SU-DHL-6 (cell line): Measurements from ENCODE around the gene LHX2.
A peak's percentile ranks its signal among the peaks of the same experiment; 100 is the strongest.

ENCODE experiments used
- H2AFZ ChIP-seq: fragments of 200-600 bp; sonication (generic); 2 replicates; pipeline ENCODE4 v1.6.1; 2014; ENCODE audit warnings: low read depth, mild to moderate bottlenecking, moderate library complexity, mixed read lengths, antibody characterized with exemption, low read length; ENCODE audit not compliant: severe bottlenecking
- H3F3A ChIP-seq: fragments of 200-600 bp; shearing (Covaris generic); 2 replicates; pipeline ENCODE4 v1.6.0; 2016; ENCODE audit warnings: antibody characterized with exemption, mild to moderate bottlenecking; ENCODE audit not compliant: insufficient read depth
- H3K27ac ChIP-seq: fragments of 200-600 bp; sonication (generic); 2 replicates; pipeline ENCODE4 v1.5.1; 2016; ENCODE audit warnings: low read depth, mild to moderate bottlenecking, low read length, moderate library complexity, mixed read lengths
- H3K27me3 ChIP-seq: fragments of 200-600 bp; sonication (generic), shearing (Covaris generic); 2 replicates; pipeline ENCODE4 v1.6.0; 2014; ENCODE audit warnings: mild to moderate bottlenecking, low read length
- H3K36me3 ChIP-seq: fragments of 200-600 bp; sonication (generic); 2 replicates; pipeline ENCODE4 v1.6.1; 2014; ENCODE audit warnings: mild to moderate bottlenecking, low read length, mixed read lengths
- H3K4me2 ChIP-seq: fragments of 300-600, 200-600 bp; shearing (Covaris generic), sonication (generic); 2 replicates; pipeline ENCODE4 v1.6.0; 2014; ENCODE audit warnings: low read length, low read depth, mild to moderate bottlenecking; ENCODE audit not compliant: poor library complexity, severe bottlenecking
- H3K4me3 ChIP-seq: fragments of 200-600 bp; sonication (generic); 2 replicates; pipeline ENCODE4 v1.5.1; 2014; ENCODE audit warnings: antibody characterized with exemption, low read length, mild to moderate bottlenecking, mixed read lengths; ENCODE audit not compliant: insufficient read depth, poor library complexity, severe bottlenecking
- H3K79me2 ChIP-seq: fragments of 200-600 bp; sonication (generic); 2 replicates; pipeline ENCODE4 v1.6.1; 2014; ENCODE audit warnings: mild to moderate bottlenecking, low read length, moderate library complexity; ENCODE audit not compliant: insufficient read depth
- H3K9ac ChIP-seq: fragments of 200-600 bp; sonication (generic); 2 replicates; pipeline ENCODE4 v1.7.0; 2014; ENCODE audit warnings: mild to moderate bottlenecking, low read length
- H3K9me2 ChIP-seq: fragments of 200-600 bp; sonication (generic); replicated peaks from 2 replicates; pipeline ENCODE4 v1.6.1; 2014; ENCODE audit warnings: low read length; ENCODE audit not compliant: insufficient read depth
- H3K9me3 ChIP-seq: fragments of 200-600 bp; sonication (generic); 2 replicates; pipeline ENCODE4 v1.6.1; 2014; ENCODE audit warnings: low read length, mixed read lengths; ENCODE audit not compliant: insufficient read depth
- H4K20me1 ChIP-seq: fragments of 200-600 bp; sonication (generic); 2 replicates; pipeline ENCODE4 v1.6.1; 2014; ENCODE audit warnings: low read depth, mild to moderate bottlenecking, antibody characterized with exemption, low read length, moderate library complexity, mixed read lengths
- EZH2phosphoT487 ChIP-seq: fragments of 200-600 bp; sonication (generic), shearing (Covaris generic); conservative IDR thresholded peaks from 2 replicates; pipeline ENCODE4 v1.6.1; 2018; ENCODE audit warnings: mild to moderate bottlenecking, antibody characterized with exemption, low read length, moderate library complexity, mixed read lengths
- TF ChIP-seq, protein P1 (sequence below): fragments of 200-600 bp; sonication (generic); IDR thresholded peaks from one replicate; pipeline ENCODE4 v1.5.1; 2017; ENCODE audit warnings: antibody characterized with exemption, mild to moderate bottlenecking, low read length, moderate library complexity; ENCODE audit not compliant: insufficient read depth, poor library complexity, severe bottlenecking

LHX2 gene

DNA sequence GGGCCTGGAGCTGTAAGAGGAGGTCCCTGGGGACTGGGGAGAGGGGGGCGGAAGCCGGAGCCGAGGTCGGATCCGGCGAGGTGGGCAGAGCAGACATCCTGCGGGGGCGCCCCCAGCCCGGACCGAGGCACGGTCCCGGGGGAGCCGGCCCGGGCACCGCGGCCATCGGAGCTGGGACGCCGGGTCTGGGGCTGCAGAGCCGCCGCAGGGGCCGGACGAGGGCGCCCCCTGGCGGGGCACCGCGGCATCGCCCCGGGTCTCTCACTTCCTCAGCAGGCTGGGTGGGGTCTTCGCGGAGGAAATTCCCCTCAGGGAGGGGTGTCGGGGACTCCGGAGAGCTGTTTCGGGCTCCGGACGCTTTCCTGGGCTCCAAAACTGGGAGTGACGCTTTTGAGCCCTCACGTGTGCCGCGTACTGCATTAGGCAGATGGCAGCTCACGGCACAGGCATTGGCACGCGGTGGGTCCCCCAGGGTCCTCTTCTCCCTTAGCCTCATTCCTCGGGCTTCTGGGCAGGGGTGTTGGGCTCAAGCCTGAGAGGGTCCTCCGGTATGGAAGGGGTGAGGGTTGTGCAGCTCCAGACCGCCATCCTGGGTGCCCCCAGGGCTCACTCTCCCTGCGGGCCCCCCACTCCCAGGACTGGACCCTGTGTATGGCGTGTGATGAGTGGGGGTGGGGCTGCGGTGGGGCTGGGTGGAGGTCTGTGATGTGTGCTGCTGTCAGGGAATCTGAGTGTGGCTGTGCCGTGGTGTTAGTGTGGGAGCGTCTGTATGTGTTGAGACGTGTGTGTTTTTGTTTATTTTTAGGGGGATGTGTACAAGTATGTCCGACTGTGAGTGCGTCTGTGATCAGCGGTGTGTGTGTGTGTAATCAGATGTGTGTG, 29.6 kb downstream of the LHX2 start:
- H3K27ac ChIP-seq, result no peak overlapping the region
- H3K9me2 ChIP-seq, result no peaks in the 10 kb centered on the region
- peak overlapping the region; percentile 22 for H3K4me2 ChIP-seq
- H4K20me1 ChIP-seq, result no peaks in the 10 kb centered on the region
- H3K9ac ChIP-seq, result no peak overlapping the region
- no peak overlapping the region for H2AFZ ChIP-seq
- no peaks in the 10 kb centered on the region for H3F3A ChIP-seq
- no peaks in the 10 kb centered on the region for H3K9me3 ChIP-seq
- TF ChIP-seq EZH2phosphoT487, result no peak
- TF ChIP-seq, protein P1, sequence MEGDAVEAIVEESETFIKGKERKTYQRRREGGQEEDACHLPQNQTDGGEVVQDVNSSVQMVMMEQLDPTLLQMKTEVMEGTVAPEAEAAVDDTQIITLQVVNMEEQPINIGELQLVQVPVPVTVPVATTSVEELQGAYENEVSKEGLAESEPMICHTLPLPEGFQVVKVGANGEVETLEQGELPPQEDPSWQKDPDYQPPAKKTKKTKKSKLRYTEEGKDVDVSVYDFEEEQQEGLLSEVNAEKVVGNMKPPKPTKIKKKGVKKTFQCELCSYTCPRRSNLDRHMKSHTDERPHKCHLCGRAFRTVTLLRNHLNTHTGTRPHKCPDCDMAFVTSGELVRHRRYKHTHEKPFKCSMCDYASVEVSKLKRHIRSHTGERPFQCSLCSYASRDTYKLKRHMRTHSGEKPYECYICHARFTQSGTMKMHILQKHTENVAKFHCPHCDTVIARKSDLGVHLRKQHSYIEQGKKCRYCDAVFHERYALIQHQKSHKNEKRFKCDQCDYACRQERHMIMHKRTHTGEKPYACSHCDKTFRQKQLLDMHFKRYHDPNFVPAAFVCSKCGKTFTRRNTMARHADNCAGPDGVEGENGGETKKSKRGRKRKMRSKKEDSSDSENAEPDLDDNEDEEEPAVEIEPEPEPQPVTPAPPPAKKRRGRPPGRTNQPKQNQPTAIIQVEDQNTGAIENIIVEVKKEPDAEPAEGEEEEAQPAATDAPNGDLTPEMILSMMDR, result peak; percentile 84
- no peaks in the 10 kb centered on the region for H3K27me3 ChIP-seq
- H3K36me3 ChIP-seq, result no peaks in the 10 kb centered on the region
- H3K79me2 ChIP-seq, result no peaks in the 10 kb centered on the region
- H3K4me3 ChIP-seq, result no peak overlapping the region

DNA sequence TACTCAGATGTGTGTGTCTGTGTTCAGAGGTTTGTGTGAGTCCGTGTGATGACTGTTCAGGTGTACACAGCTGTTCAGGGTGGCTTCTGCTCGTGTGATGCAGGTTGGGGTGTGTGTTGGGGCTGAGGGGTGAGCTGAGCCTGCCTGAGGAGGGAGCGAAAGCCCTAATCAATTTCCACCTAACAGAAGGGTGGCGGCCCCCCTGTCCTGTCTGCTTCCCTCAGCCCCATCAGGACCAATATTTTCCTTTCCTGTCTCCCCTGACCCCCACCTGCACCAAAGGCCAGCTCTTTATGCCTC, 30.2 kb downstream of the LHX2 start:
- Histone ChIP-seq H3K9ac (no peak overlapping the region), H4K20me1 (no peaks in the 10 kb centered on the region), H3K27me3 (no peaks in the 10 kb centered on the region), H3K4me2 (no peak overlapping the region), H3K4me3 (no peak overlapping the region), H2AFZ (no peak overlapping the region), H3K9me2 (no peaks in the 10 kb centered on the region), H3K9me3 (no peaks in the 10 kb centered on the region), H3K36me3 (no peaks in the 10 kb centered on the region), H3K27ac (no peak overlapping the region), H3K79me2 (no peaks in the 10 kb centered on the region), H3F3A (no peaks in the 10 kb centered on the region)
- TF ChIP-seq EZH2phosphoT487, result no peak
- TF ChIP-seq, protein P1, result no peak

DNA sequence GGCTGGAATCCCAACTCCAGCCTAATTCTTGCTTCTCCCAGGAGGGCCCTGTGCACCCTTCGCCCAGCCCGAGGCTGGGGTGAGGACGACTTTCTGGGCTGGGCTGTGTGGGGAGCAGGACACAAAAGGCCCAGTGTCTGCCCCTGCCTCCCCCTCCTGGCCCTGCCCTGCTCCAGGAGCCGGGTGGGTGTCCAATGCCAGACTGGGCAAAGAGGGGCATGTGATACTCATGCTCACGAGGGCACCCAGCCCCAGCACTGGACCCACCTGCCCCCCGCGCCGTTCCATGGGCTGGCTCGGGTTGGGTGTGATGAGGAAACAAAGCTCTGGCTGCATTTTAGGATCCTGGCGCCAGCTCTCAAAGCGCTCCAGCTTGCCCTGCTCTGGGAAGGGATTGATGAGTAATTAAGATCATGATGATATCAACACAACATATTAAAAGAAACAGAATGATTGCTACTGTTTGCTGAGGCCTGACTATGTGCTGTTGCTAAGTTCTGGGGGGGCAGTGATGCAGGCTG, 30.7 kb downstream of the LHX2 start:
- no peak overlapping the region for H3K4me2 ChIP-seq
- H2AFZ ChIP-seq, result no peak overlapping the region
- H3K27me3 ChIP-seq, result no peaks in the 10 kb centered on the region
- no peaks in the 10 kb centered on the region for H4K20me1 ChIP-seq
- TF ChIP-seq, protein P1, result no peak
- TF ChIP-seq EZH2phosphoT487, result no peak
- H3K79me2 ChIP-seq, result no peaks in the 10 kb centered on the region
- H3K9me3 ChIP-seq, result no peaks in the 10 kb centered on the region
- no peaks in the 10 kb centered on the region for H3K9me2 ChIP-seq
- H3K27ac ChIP-seq, result no peak overlapping the region
- no peak overlapping the region for H3K9ac ChIP-seq
- no peak overlapping the region for H3K4me3 ChIP-seq
- no peaks in the 10 kb centered on the region for H3F3A ChIP-seq
- no peaks in the 10 kb centered on the region for H3K36me3 ChIP-seq
